Retinal pigment epithelial cell (primary cell): ENCODE measurements around the gene SLC2A13.
"Not testable (repeated sequence)": the region's sequence is repeated elsewhere in the genome, so short reads cannot be mapped to it uniquely, and the experiment has no call there.

Experiments
- DNase-seq: peaks from one replicate; pipeline ENCODE4 v3.0.0-alpha.2; 2010; ENCODE audit warnings: low read depth
- H3K4me3 ChIP-seq: 2 replicates; pipeline ENCODE4 v1.5.1; 2011; ENCODE audit warnings: mild to moderate bottlenecking, low read length, control low read depth, moderate library complexity
- TF ChIP-seq, protein P1 (sequence below): conservative IDR thresholded peaks from 2 replicates; pipeline ENCODE4 v1.5.1; 2011; ENCODE audit warnings: low read depth, low read length, control low read depth, inconsistent platforms

The SLC2A13 gene

DNA sequence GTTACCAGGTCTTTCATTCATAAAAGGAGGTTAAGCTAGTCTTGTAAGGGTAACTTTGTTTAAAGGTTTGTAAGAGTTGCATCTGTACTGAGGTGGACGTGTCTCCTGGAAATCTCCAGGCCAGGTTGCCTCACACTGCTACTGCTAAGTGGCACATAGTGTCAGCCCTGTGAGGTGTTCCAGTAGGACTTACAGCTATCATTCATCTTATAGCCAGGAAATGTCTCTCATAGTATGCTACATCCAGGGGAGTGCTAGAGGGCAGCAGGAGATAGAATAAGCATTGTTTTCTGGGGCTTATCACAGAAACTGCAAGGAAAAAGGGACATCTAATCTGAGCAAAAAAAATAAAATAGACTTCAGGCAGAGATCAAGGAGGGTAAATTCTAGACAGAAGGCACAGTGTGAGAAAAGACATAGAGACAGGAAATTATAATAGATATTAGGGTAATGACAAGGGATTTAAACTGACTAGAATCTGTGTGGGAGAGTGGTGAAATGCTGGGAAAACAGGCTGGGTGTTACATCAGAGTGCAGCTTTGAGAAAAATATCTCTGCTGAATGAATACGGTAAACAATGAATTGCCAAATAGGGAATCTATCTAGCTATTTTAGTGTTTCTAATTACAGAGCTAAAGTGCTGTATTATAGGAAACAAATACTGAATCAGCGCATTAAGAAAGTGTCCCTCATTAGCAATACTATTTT is 281.2 kb downstream of the SLC2A13 start:
- TF ChIP-seq, protein P1, sequence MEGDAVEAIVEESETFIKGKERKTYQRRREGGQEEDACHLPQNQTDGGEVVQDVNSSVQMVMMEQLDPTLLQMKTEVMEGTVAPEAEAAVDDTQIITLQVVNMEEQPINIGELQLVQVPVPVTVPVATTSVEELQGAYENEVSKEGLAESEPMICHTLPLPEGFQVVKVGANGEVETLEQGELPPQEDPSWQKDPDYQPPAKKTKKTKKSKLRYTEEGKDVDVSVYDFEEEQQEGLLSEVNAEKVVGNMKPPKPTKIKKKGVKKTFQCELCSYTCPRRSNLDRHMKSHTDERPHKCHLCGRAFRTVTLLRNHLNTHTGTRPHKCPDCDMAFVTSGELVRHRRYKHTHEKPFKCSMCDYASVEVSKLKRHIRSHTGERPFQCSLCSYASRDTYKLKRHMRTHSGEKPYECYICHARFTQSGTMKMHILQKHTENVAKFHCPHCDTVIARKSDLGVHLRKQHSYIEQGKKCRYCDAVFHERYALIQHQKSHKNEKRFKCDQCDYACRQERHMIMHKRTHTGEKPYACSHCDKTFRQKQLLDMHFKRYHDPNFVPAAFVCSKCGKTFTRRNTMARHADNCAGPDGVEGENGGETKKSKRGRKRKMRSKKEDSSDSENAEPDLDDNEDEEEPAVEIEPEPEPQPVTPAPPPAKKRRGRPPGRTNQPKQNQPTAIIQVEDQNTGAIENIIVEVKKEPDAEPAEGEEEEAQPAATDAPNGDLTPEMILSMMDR: no peak
- no peak for DNase-seq
- H3K4me3 ChIP-seq: no peak overlapping the region

DNA sequence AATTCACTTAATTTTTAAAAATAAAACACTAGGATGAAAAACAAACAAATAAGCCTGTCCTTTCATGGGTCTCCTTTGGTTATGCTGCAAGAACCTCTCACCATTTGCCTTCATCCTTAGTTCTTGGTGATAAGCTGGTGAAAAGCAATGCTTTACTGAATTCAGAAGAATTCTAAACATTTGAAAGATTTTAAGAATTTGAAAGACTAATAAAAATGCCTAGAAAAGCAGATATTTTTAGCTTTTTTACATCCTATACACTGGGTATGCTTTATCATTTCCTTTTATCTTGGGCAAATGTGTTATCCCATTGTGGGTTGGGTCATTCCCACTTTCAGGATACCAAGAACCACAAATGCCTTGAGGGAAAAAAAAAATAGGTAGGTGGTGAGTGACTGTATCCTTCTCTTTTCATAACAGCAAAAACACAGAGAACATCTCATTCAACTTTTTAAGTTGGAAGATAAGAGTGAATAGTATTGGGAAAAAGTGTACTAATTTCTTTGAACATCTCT is 289.2 kb downstream of the SLC2A13 start:
- no peak for DNase-seq
- TF ChIP-seq, protein P1: no peak
- H3K4me3 ChIP-seq: no peak overlapping the region

DNA sequence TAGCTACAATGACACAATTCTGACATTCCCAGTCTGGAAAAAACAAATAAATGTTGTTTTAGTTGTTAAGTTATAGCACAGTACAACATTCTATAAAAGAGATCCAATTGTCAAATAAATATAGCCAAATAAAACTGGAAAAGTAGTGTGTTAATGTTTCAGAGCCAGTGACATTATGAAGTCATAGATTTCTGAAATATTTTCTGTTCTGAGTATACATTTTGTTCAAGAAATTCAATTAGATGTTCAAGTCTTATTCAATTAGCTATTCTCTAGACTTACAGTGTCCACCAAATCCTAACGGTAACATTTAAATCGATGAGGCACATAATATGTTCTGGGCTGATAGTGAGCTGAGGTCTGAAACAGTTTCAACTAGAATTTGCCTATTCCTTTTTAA is 290.1 kb downstream of the SLC2A13 start:
- DNase-seq: no peak
- no peak overlapping the region for H3K4me3 ChIP-seq
- TF ChIP-seq, protein P1: no peak

DNA sequence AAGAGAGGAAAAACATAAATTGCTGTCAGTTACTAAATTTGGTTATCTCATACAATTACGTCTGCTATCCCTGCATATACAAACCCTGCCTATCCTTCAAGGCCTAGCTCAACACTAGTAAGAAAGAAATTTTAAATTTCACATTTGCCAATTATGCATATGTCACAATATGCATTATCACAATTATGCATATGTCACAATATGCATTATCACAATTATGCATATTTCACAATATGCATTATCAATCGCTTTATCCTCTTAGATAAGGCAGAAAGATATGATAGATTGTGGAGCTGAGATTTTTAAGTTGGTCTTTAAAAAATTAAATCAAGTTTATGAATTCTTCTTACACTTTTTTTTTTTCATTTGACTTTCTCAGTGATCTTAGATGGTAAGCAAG is 291.3 kb downstream of the SLC2A13 start:
- no peak for DNase-seq
- TF ChIP-seq, protein P1: no peak
- no peak overlapping the region for H3K4me3 ChIP-seq

DNA sequence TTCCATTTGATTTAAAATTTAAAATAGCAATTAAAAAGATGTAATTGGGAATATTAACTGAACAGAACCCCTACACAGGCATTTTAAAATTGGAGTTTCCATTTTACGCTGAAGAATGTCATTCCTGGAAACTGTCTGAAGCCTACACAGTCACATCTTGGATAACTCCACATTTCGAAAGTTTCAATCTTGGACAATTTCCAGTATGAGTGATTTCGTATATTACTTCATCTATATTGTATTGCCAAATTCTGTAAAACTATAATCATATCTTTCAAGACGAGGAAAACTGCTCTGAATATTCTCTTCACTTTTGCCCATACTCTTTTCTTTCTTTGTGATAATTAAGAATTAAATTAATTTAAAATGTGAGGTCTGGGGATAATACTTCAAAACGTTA is 292.1 kb downstream of the SLC2A13 start:
- H3K4me3 ChIP-seq: no peak overlapping the region
- no peak for DNase-seq
- TF ChIP-seq, protein P1: no peak

DNA sequence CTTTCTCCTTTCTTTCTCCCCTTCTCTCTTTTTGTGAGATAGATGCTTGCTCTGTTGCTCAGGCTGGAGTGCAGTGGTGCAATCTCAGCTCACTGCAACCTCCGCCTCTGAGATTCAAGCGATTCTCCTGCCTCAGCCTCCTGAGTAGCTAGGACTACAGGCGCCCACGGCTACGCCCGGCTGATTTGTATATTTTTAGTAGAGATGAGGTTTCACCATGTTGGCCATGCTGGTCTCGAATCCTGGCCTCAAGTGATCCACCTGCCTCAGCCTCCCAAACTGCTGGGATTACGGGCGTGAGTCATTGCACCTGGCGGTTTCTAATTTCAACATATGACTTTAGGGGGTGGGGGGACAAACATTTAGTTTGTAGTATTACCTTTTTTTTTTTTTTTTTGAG is 293.4 kb downstream of the SLC2A13 start:
- H3K4me3 ChIP-seq, DNase-seq: not testable (repeated sequence)

DNA sequence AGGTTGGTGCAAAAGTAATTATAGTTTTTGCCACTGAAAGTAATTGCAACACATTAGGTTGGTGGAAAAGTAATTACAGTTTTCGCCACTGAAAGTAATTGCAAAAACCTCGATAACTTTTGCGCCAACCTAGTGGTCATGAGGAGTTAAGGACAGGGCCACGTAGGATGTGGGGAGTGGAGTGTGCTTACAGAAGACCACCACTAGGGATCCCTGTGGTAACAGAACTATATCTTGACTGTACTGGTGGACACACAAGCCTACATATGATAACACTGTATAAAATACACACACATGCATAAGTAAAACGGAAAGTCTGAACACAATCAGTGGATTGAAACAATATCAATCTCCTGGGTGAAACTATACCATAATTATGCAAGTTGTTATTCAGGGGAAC is 298.8 kb downstream of the SLC2A13 start:
- TF ChIP-seq, protein P1: peak; percentile 38

More for the DNA sequence above, 298.8 kb downstream of the SLC2A13 start:
- H3K4me3 ChIP-seq: no peak overlapping the region
- no peak for DNase-seq
